Measurements from ENCODE around the gene FBXO45. TPM values are rescaled to one million over a fixed set of nuclear protein-coding genes. Genes with fewer than 3 reads are reported as not detected.
A peak's percentile ranks its signal among the peaks of the same experiment; 100 is the strongest.

The FBXO45 gene
- polyA plus RNA-seq, 2 of the 4 experiments (the other 2 are of a cell fraction) = 6.8 to 19.4 TPM

DNA sequence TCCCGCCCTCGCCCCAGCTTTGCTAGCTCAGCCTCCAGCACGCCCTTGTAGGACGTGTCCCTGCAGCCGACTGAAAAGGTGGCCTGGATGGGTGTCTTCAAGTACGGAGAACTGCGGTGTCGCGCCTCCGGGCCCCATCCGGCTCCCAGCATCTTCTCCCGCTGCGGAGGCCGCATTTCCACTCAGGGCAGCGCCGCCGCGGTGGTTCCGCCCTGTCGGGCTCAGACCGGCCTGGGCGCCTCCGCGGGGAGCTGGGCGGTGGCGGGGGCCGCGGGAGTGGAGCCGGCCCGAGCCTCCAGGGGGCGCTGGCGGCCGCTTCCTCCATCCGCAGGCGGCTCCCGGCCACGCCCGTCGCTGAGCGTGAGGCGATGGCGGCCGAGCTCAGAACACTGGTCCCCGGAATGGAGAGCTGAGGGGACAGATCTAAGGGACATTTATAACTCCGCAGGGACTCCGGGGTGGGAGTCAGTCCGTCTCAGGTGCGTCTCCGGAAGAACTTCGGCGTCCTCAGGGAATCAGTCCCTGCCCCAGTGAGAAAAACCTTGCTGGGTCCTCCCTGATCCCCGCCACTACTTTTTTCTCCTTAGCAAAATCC is 39.7 kb upstream of the FBXO45 start (continued):
- no peak for TF ChIP-seq RFX5 (IDR thresholded peaks at IDR 0.05)
- no peak for TF ChIP-seq ESRRA (IDR thresholded peaks at IDR 0.05; ENCODE audit: borderline replicate concordance, low read length)
- peak; percentile 60; the same call in 1 of the 2 replicates for TF ChIP-seq MYC (IDR thresholded peaks at IDR 0.05; ENCODE audit: borderline replicate concordance, low read length)
- TF ChIP-seq, protein P1, sequence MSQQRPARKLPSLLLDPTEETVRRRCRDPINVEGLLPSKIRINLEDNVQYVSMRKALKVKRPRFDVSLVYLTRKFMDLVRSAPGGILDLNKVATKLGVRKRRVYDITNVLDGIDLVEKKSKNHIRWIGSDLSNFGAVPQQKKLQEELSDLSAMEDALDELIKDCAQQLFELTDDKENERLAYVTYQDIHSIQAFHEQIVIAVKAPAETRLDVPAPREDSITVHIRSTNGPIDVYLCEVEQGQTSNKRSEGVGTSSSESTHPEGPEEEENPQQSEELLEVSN (IDR thresholded peaks at IDR 0.05; ENCODE audit: borderline replicate concordance, low read depth) = peak; percentile 60; the same call in 1 of the 2 replicates
- TF ChIP-seq TP53 (CRISPR knock-in tag; IDR thresholded peaks at IDR 0.05) = 0 out of 2 replicates have a peak, but pooled peaks have one; percentile 40
- no peak for TF ChIP-seq RCOR1 (IDR thresholded peaks at IDR 0.05; ENCODE audit: low read depth, low read length)
- TF ChIP-seq EP300 (IDR thresholded peaks at IDR 0.05) = no peak
- TF ChIP-seq JUN (IDR thresholded peaks at IDR 0.05) = peak in 1 of 2 experiments; percentile 53; a peak in 2 of 5 replicates
- TF ChIP-seq ZFP36 (IDR thresholded peaks at IDR 0.05; ENCODE audit: borderline replicate concordance, partially characterized antibody) = no peak
- TF ChIP-seq HOXA7 (CRISPR knock-in tag; IDR thresholded peaks at IDR 0.05) = no peak
- peak; percentile 60 for TF ChIP-seq POLR2A (IDR thresholded peaks at IDR 0.05; ENCODE audit: low read length)
- peak; percentile 47; the same call in 2 of the 3 replicates for TF ChIP-seq SMC3 (IDR thresholded peaks at IDR 0.05)
- TF ChIP-seq, protein P2, sequence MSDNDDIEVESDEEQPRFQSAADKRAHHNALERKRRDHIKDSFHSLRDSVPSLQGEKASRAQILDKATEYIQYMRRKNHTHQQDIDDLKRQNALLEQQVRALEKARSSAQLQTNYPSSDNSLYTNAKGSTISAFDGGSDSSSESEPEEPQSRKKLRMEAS (IDR thresholded peaks at IDR 0.05) = peak; percentile 44
- peak; percentile 22 to 61; a peak in 4 of 5 replicates for TF ChIP-seq RAD21 (conservative IDR thresholded peaks at IDR 0.05 in 1 of 2, IDR thresholded peaks at IDR 0.05 in 1 of 2)
- TF ChIP-seq, protein P3, sequence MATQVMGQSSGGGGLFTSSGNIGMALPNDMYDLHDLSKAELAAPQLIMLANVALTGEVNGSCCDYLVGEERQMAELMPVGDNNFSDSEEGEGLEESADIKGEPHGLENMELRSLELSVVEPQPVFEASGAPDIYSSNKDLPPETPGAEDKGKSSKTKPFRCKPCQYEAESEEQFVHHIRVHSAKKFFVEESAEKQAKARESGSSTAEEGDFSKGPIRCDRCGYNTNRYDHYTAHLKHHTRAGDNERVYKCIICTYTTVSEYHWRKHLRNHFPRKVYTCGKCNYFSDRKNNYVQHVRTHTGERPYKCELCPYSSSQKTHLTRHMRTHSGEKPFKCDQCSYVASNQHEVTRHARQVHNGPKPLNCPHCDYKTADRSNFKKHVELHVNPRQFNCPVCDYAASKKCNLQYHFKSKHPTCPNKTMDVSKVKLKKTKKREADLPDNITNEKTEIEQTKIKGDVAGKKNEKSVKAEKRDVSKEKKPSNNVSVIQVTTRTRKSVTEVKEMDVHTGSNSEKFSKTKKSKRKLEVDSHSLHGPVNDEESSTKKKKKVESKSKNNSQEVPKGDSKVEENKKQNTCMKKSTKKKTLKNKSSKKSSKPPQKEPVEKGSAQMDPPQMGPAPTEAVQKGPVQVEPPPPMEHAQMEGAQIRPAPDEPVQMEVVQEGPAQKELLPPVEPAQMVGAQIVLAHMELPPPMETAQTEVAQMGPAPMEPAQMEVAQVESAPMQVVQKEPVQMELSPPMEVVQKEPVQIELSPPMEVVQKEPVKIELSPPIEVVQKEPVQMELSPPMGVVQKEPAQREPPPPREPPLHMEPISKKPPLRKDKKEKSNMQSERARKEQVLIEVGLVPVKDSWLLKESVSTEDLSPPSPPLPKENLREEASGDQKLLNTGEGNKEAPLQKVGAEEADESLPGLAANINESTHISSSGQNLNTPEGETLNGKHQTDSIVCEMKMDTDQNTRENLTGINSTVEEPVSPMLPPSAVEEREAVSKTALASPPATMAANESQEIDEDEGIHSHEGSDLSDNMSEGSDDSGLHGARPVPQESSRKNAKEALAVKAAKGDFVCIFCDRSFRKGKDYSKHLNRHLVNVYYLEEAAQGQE (IDR thresholded peaks at IDR 0.05) = no peak
- TF ChIP-seq SREBF2 (IDR thresholded peaks at IDR 0.05) = no peak

DNA sequence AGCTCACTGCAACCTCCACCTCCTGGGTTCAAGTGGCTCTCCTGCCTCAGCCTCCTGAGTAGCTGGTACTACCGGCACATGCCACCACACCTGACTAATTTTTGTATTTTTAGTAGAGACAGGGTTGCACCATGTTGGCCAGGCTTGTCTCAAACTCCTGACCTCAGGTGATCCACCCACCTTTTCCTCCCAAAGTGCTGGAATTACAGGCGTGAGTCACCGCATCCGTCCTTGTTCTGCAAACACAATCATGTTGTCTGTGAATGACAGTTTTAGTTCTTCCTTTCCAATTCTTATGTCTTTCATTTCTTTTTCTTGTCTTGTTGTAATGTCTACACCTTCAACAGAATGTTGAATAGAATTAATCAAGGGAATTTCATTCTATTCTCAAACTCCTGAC is 37.0 kb upstream of the FBXO45 start:
- H3K4me1 ChIP-seq = peaks cover 9% of the 10 kb centered on the region
- FAIRE-seq (no peak), DNase-seq (ENCODE audit: low read depth in 1 of 2, low spot score in 1 of 2) (no peak), ATAC-seq (no peak)
- ChIA-PET CTCF (no interaction called here), POLR2A (no interaction called here)
- no peak overlapping the region for H3K4me3 ChIP-seq
- 94% methylated on average over 4 of the region's 4 CpGs for WGBS (ENCODE audit: missing lambda C conversion rate)
- no peak overlapping the region for H3K4me2 ChIP-seq
- no peaks in the 10 kb centered on the region for H3K9me3 ChIP-seq
- no peak overlapping the region for H3K27ac ChIP-seq
- TF ChIP-seq, protein P4, sequence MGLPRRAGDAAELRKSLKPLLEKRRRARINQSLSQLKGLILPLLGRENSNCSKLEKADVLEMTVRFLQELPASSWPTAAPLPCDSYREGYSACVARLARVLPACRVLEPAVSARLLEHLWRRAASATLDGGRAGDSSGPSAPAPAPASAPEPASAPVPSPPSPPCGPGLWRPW (IDR thresholded peaks at IDR 0.05) = no peak
- TF ChIP-seq HEYL (CRISPR knock-in tag; IDR thresholded peaks at IDR 0.05) (no peak), PHF8 (IDR thresholded peaks at IDR 0.05; ENCODE audit: borderline replicate concordance, low read depth) (no peak), FOSB (CRISPR knock-in tag; IDR thresholded peaks at IDR 0.05) (no peak), EP300 (IDR thresholded peaks at IDR 0.05) (no peak), JUNB (IDR thresholded peaks at IDR 0.05) (no peak), CBX2 (IDR thresholded peaks at IDR 0.05; ENCODE audit: borderline replicate concordance, low read depth) (no peak), KDM1A (IDR thresholded peaks at IDR 0.05; ENCODE audit: low read depth) (no peak), ZFP36 (IDR thresholded peaks at IDR 0.05; ENCODE audit: borderline replicate concordance, partially characterized antibody) (no peak), ZSCAN20 (CRISPR knock-in tag; IDR thresholded peaks at IDR 0.05) (no peak), RARB (CRISPR knock-in tag; IDR thresholded peaks at IDR 0.05) (no peak), RAD21 (conservative IDR thresholded peaks at IDR 0.05 in 1 of 2, IDR thresholded peaks at IDR 0.05 in 1 of 2) (no peak), RFX5 (IDR thresholded peaks at IDR 0.05) (no peak)
- TF ChIP-seq, protein P3 (IDR thresholded peaks at IDR 0.05) = no peak
- TF ChIP-seq, protein P5, sequence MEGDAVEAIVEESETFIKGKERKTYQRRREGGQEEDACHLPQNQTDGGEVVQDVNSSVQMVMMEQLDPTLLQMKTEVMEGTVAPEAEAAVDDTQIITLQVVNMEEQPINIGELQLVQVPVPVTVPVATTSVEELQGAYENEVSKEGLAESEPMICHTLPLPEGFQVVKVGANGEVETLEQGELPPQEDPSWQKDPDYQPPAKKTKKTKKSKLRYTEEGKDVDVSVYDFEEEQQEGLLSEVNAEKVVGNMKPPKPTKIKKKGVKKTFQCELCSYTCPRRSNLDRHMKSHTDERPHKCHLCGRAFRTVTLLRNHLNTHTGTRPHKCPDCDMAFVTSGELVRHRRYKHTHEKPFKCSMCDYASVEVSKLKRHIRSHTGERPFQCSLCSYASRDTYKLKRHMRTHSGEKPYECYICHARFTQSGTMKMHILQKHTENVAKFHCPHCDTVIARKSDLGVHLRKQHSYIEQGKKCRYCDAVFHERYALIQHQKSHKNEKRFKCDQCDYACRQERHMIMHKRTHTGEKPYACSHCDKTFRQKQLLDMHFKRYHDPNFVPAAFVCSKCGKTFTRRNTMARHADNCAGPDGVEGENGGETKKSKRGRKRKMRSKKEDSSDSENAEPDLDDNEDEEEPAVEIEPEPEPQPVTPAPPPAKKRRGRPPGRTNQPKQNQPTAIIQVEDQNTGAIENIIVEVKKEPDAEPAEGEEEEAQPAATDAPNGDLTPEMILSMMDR (IDR thresholded peaks at IDR 0.05) = no peak
- TF ChIP-seq, protein P2 (IDR thresholded peaks at IDR 0.05) = no peak

All from A549 (cell line).